Right lobe of liver (tissue), 4 donors: Measurements from ENCODE around the gene MAGOH.

ENCODE experiments used
- POLR2A ChIP-seq: fragments of 450-650 bp; IDR thresholded peaks from one replicate; pipeline ENCODE4 v1.6.1; 2017; ENCODE audit warnings: antibody characterized with exemption, mild to moderate bottlenecking
- TF ChIP-seq, protein P1 (sequence below), 4 donors: fragments of 200-600 bp in 3 of 4; fragments of 450-650 bp in 1 of 4; IDR thresholded peaks; one replicate each; pipeline versions ENCODE4 v1.5.1 to v1.8.0; 2016 to 2022; ENCODE audit warnings: antibody characterized with exemption in 4 of 4, mild to moderate bottlenecking in 2 of 4
- donor health status: DM: no; HTN: no; CAD: no.
- donor health status: DM: no; HTN: no; CAD: no.
- donor health status: DM: no; HTN: yes; CAD: no.

- TF ChIP-seq, protein P1, sequence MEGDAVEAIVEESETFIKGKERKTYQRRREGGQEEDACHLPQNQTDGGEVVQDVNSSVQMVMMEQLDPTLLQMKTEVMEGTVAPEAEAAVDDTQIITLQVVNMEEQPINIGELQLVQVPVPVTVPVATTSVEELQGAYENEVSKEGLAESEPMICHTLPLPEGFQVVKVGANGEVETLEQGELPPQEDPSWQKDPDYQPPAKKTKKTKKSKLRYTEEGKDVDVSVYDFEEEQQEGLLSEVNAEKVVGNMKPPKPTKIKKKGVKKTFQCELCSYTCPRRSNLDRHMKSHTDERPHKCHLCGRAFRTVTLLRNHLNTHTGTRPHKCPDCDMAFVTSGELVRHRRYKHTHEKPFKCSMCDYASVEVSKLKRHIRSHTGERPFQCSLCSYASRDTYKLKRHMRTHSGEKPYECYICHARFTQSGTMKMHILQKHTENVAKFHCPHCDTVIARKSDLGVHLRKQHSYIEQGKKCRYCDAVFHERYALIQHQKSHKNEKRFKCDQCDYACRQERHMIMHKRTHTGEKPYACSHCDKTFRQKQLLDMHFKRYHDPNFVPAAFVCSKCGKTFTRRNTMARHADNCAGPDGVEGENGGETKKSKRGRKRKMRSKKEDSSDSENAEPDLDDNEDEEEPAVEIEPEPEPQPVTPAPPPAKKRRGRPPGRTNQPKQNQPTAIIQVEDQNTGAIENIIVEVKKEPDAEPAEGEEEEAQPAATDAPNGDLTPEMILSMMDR (IDR thresholded peaks at IDR 0.05) = no peak
- TF ChIP-seq POLR2A = no peak
These were observed 58.1 kb downstream of the MAGOH start for GRCh38 chr1:53180226-53180625.
